K562 (cell line): ENCODE measurements around the gene TUBE1. TPM values are rescaled to one million over a fixed set of nuclear protein-coding genes. Genes with fewer than 3 reads are reported as not detected.

Source experiments
- ATAC-seq: fragments of 200-7000 bp; cut with Tn5 transposase; 3 replicates; pipeline ENCODE4 v1.9.1; 2020; ENCODE audit warnings: moderate library complexity
- BruUV-seq: library from RNA; stranded (reverse); fragments of 400-500 nt; replicated peaks from 2 replicates; lab custom pipeline; 2021; lab: Mats Ljungman, UMichigan
- CTCF ChIA-PET: fragments of 300-600 bp; formaldehyde crosslinking; extraction: SDS; loops from one replicate; lab custom pipeline; 2021; ENCODE audit warnings: low intra/inter-chr PET ratio; lab: Yijun Ruan, JAX
- POLR2A ChIA-PET: fragments of 300-600, 350-650 bp; sonication (Branson Sonifier 250); formaldehyde crosslinking; extraction: SDS; loops from one replicate; lab custom pipeline; 2021; ENCODE audit warnings: antibody characterized with exemption, inconsistent platforms; lab: Yijun Ruan, JAX
- DNase-seq, 4 experiments: peaks; one replicate each; pipeline versions ENCODE4 v3.0.0 to v3.0.0-alpha.2; 2011 to 2018; ENCODE audit warnings: low spot score in 3 of 4, mixed read lengths in 3 of 4; ENCODE audit errors: extremely low read depth in 1 of 4
- FAIRE-seq: peaks from 2 replicates; lab custom pipeline; 2011; peaks lifted over from hg19 to GRCh38; lab: Jason Lieb, UNC
- H2AFZ ChIP-seq: 2 replicates; pipeline ENCODE4 v1.6.0; 2011; ENCODE audit warnings: low read depth, low read length, control low read depth, inconsistent platforms
- H3K27ac ChIP-seq: fragments of 200-600 bp; 3 replicates; pipeline ENCODE4 v1.8.0; 2011; ENCODE audit warnings: low read depth, mild to moderate bottlenecking, control low read depth, inconsistent platforms, low read length, moderate library complexity, mixed read lengths; ENCODE audit errors: extremely low read depth
- H3K27me3 ChIP-seq, 2 experiments: fragments of 300-600 bp in 1 of 2; 2 replicates in 1 of 2; 3 replicates in 1 of 2; pipeline versions ENCODE4 v1.6.0 to v1.8.0; 2011; ENCODE audit warnings: inconsistent platforms in 2 of 2, low read length in 2 of 2, mild to moderate bottlenecking in 1 of 2, mixed read lengths in 1 of 2, moderate library complexity in 1 of 2; ENCODE audit not compliant: control insufficient read depth in 2 of 2, insufficient read depth in 2 of 2
- H3K36me3 ChIP-seq: fragments of 300-600 bp; 3 replicates; pipeline ENCODE4 v1.8.0; 2011; ENCODE audit warnings: mild to moderate bottlenecking, low read length, inconsistent platforms; ENCODE audit not compliant: control insufficient read depth, insufficient read depth
- H3K4me1 ChIP-seq, 2 experiments: fragments of 200-600 bp in 1 of 2; replicated peaks in 1 of 2; 2 replicates in 1 of 2; 3 replicates in 1 of 2; pipeline versions ENCODE4 v1.5.1 to v1.8.0; 2011; ENCODE audit warnings: inconsistent platforms in 2 of 2, low read length in 2 of 2, mild to moderate bottlenecking in 1 of 2, mixed read lengths in 1 of 2, moderate library complexity in 1 of 2; ENCODE audit not compliant: control insufficient read depth in 2 of 2, insufficient read depth in 2 of 2
- H3K4me2 ChIP-seq: 2 replicates; pipeline ENCODE4 v1.6.1; 2011; ENCODE audit warnings: low read length, control low read depth, inconsistent platforms, mixed read lengths; ENCODE audit not compliant: insufficient read depth
- H3K4me3 ChIP-seq: fragments of 200-600 bp; sonication (generic), shearing (Covaris generic); 2 replicates; pipeline ENCODE4 v1.5.1; 2016; ENCODE audit warnings: control low read depth, inconsistent platforms
- H3K79me2 ChIP-seq: fragments of 200-600 bp; 3 replicates; pipeline ENCODE4 v1.8.0; 2011; ENCODE audit warnings: low read length, inconsistent platforms; ENCODE audit not compliant: control insufficient read depth, insufficient read depth
- H3K9ac ChIP-seq, 2 experiments: 2 replicates each; pipeline versions ENCODE4 v1.6.0 to v1.6.1; 2011; ENCODE audit warnings: low read depth in 2 of 2, low read length in 2 of 2, control low read depth in 1 of 2, inconsistent platforms in 1 of 2, mild to moderate bottlenecking in 1 of 2, mixed read lengths in 1 of 2; ENCODE audit not compliant: insufficient read depth in 1 of 2
- H3K9me1 ChIP-seq: one replicate; pipeline ENCODE4 v1.6.0; 2011; ENCODE audit warnings: inconsistent platforms, mild to moderate bottlenecking, low read length, moderate library complexity; ENCODE audit not compliant: control insufficient read depth, insufficient read depth
- H3K9me3 ChIP-seq: replicated peaks from 2 replicates; pipeline ENCODE4 v1.5.1; 2011; ENCODE audit warnings: low read depth, low read length, inconsistent platforms; ENCODE audit not compliant: control insufficient read depth, insufficient read depth
- H4K20me1 ChIP-seq: replicated peaks from 2 replicates; pipeline ENCODE4 v1.6.1; 2011; ENCODE audit warnings: low read length, inconsistent platforms, mixed read lengths; ENCODE audit not compliant: control insufficient read depth, insufficient read depth
- GATA2 ChIP-seq: sonication (generic); formaldehyde crosslinking; IDR thresholded peaks from 2 replicates; pipeline ENCODE4 v1.4.0; 2020; ENCODE audit warnings: mild to moderate bottlenecking, missing genetic modification reagents
- MCM2 ChIP-seq: fragments of 450-650 bp; IDR thresholded peaks from 2 replicates; pipeline ENCODE4 v1.6.1; 2017; ENCODE audit warnings: low read depth, mild to moderate bottlenecking
- SRSF1 ChIP-seq: fragments of 200-400 bp; formaldehyde crosslinking; IDR thresholded peaks from 2 replicates; pipeline ENCODE4 v1.6.1; 2017; ENCODE audit warnings: mild to moderate bottlenecking, low read depth, low read length, moderate library complexity
- ZBTB1 ChIP-seq: sonication (generic); formaldehyde crosslinking; IDR thresholded peaks from 2 replicates; pipeline ENCODE4 v1.8.1; 2023; ENCODE audit warnings: missing genetic modification reagents, low read depth, mild to moderate bottlenecking, borderline replicate concordance
- ZNF253 ChIP-seq: fragments of 250-450 bp; sonication (Bioruptor Pico); conservative IDR thresholded peaks from 2 replicates; pipeline ENCODE4 v1.6.1; 2021; ENCODE audit warnings: mild to moderate bottlenecking
- ZNF347 ChIP-seq: fragments of 450-650 bp; formaldehyde crosslinking; IDR thresholded peaks from 2 replicates; pipeline ENCODE4 v1.4.0; 2020; ENCODE audit warnings: low read depth, mild to moderate bottlenecking, moderate library complexity
- ZNF699 ChIP-seq: fragments of 250-450 bp; sonication (Bioruptor Pico); IDR thresholded peaks from 2 replicates; pipeline ENCODE4 v1.8.0; 2021; ENCODE audit warnings: mild to moderate bottlenecking, moderate library complexity; ENCODE audit not compliant: insufficient replicate concordance
- WGBS: fragments of 100-300 bp; shearing (Covaris generic); methylation state at CpG from one replicate; pipeline ENCODE4 v1.1.6; 2016; ENCODE audit warnings: low coverage, mixed read lengths; ENCODE audit not compliant: insufficient coverage; ENCODE audit errors: missing lambda C conversion rate; 5-methylcytosine and 5-hydroxymethylcytosine counted together
- in situ Hi-C: fragments of 300-500 bp; cut with MboI; formaldehyde crosslinking; loops from 4 replicates; pipeline ENCODE4 v1.15.0; 2018; ENCODE audit warnings: inconsistent platforms, mixed read lengths
- intact Hi-C: fragments of 100-400 bp; cut with micrococcal nuclease; formaldehyde crosslinking; loops from 2 replicates; pipeline ENCODE4 v1.14.2; 2022
- polyA plus RNA-seq, 8 experiments: library from polyadenylated mRNA; depleted of rRNA in 4 of 8; stranded (reverse) in 5 of 8; unstranded in 3 of 8; fragments of >200 nt; fragmentation: Nextera tagmentation in 2 of 8; fragmentation: Illumina TruSeq in 1 of 8; extraction: Ambion mirVana in 2 of 8; extraction: Trizol in 1 of 8; gene quantifications; 2 replicates each; pipeline versions ENCODE4 v1.2.1 to v1.2.3, GENCODE V29; 2011 to 2014; ENCODE audit warnings: inconsistent platforms in 1 of 8, missing spikeins in 1 of 8
- total RNA-seq, 7 experiments: library from RNA; depleted of rRNA in 6 of 7; stranded (reverse); fragments of >200 nt in 6 of 7; fragmentation: Illumina TruSeq in 2 of 7; extraction: Trizol in 2 of 7; gene quantifications; 2 replicates each; pipeline versions ENCODE4 v1.2.1 to v1.2.3, GENCODE V29; 2011 to 2021; ENCODE audit warnings: low replicate concordance in 1 of 7
- TF ChIP-seq, protein P1 (sequence below): IDR thresholded peaks from 3 replicates; pipeline ENCODE4 v1.6.1; 2011; ENCODE audit warnings: borderline replicate concordance, mild to moderate bottlenecking, moderate library complexity; ENCODE audit not compliant: insufficient read length; ENCODE audit errors: extremely low read depth
- TF ChIP-seq, protein P2 (sequence below), 2 experiments: fragments of 200-800 bp in 1 of 2; sonication (Bioruptor generic) in 1 of 2; sonication (generic) in 1 of 2; formaldehyde crosslinking in 1 of 2; IDR thresholded peaks in 1 of 2; conservative IDR thresholded peaks in 1 of 2; 2 replicates each; pipeline versions ENCODE4 v1.5.0 to v1.6.1; 2016 to 2020; ENCODE audit warnings: missing compliant biosample characterization in 1 of 2, missing genetic modification characterization in 1 of 2, missing genetic modification reagents in 1 of 2

Gene TUBE1
- total and polyA plus RNA-seq, 9 of the 15 experiments (the other 6 are each of a cell fraction or from before 2014, with no cell fraction given): 18.9 to 58.4 (median 30.8) TPM

DNA sequence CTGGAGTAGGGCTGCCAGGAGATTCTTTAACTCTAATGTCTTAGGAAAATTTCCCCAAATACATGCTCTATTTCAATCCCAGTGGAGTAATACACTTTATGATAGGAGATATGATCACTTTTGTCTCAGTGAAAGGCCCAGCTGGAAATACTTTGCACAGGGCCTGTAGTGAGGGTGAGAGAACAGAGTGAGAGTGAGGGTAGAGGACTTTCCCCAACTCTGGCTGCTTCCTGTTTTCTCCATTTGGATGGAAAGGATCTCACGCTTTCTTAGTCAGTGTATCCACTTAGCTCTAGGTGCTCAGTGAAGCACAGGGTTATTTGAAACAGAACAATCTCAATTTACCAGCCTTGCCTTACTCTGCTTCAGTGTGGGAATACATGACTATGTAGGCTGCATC lies 36.7 kb upstream of the TUBE1 start:
- FAIRE-seq (no peak), DNase-seq (no peak), ATAC-seq (no peak)
- POLR2A ChIA-PET: interaction anchor here (1.0 kb wide), 1 partner anchor 14 kb away, joined by 4 read pairs; no protein-coding TSS in a partner anchor
- intact Hi-C loops: no loop called here
- no peak overlapping the region for H3K4me3 ChIP-seq
- no peaks in the 10 kb centered on the region; a peak in 1 of 5 replicates for H3K27me3 ChIP-seq
- H4K20me1 ChIP-seq: no peaks in the 10 kb centered on the region
- TF ChIP-seq MCM2 (no peak), ZBTB1 (CRISPR knock-in tag) (no peak), SRSF1 (no peak), ZNF253 (CRISPR knock-in tag) (no peak), ZNF699 (no peak), GATA2 (CRISPR knock-in tag) (no peak), ZNF347 (CRISPR knock-in tag) (no peak)
- TF ChIP-seq, protein P1, sequence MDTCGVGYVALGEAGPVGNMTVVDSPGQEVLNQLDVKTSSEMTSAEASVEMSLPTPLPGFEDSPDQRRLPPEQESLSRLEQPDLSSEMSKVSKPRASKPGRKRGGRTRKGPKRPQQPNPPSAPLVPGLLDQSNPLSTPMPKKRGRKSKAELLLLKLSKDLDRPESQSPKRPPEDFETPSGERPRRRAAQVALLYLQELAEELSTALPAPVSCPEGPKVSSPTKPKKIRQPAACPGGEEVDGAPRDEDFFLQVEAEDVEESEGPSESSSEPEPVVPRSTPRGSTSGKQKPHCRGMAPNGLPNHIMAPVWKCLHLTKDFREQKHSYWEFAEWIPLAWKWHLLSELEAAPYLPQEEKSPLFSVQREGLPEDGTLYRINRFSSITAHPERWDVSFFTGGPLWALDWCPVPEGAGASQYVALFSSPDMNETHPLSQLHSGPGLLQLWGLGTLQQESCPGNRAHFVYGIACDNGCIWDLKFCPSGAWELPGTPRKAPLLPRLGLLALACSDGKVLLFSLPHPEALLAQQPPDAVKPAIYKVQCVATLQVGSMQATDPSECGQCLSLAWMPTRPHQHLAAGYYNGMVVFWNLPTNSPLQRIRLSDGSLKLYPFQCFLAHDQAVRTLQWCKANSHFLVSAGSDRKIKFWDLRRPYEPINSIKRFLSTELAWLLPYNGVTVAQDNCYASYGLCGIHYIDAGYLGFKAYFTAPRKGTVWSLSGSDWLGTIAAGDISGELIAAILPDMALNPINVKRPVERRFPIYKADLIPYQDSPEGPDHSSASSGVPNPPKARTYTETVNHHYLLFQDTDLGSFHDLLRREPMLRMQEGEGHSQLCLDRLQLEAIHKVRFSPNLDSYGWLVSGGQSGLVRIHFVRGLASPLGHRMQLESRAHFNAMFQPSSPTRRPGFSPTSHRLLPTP: no peak
- TF ChIP-seq, protein P2, sequence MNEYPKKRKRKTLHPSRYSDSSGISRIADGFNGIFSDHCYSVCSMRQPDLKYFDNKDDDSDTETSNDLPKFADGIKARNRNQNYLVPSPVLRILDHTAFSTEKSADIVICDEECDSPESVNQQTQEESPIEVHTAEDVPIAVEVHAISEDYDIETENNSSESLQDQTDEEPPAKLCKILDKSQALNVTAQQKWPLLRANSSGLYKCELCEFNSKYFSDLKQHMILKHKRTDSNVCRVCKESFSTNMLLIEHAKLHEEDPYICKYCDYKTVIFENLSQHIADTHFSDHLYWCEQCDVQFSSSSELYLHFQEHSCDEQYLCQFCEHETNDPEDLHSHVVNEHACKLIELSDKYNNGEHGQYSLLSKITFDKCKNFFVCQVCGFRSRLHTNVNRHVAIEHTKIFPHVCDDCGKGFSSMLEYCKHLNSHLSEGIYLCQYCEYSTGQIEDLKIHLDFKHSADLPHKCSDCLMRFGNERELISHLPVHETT (CRISPR knock-in tag; conservative IDR thresholded peaks at IDR 0.05 in 1 of 2, IDR thresholded peaks at IDR 0.05 in 1 of 2): no peak
- no peak overlapping the region for H3K27ac ChIP-seq
- no peak overlapping the region for H2AFZ ChIP-seq
- no peaks in the 10 kb centered on the region for H3K9me3 ChIP-seq
- in situ Hi-C loops: no loop called here
- no peaks in the 10 kb centered on the region for H3K36me3 ChIP-seq
- no peaks in the 10 kb centered on the region for H3K79me2 ChIP-seq
- H3K9me1 ChIP-seq: no peaks in the 10 kb centered on the region
- H3K4me2 ChIP-seq: no peak overlapping the region
- WGBS: 0% methylated on average over 1 of the region's 1 CpG
- no peak overlapping the region for H3K9ac ChIP-seq
- no TSS peak for BruUV-seq
- CTCF ChIA-PET: no interaction called here
- H3K4me1 ChIP-seq: no peaks in the 10 kb centered on the region
